ENCODE measurements around the gene VEGFB. TPM values are rescaled to one million over a fixed set of nuclear protein-coding genes. Genes with fewer than 3 reads are reported as not detected.

VEGFB gene
- total RNA-seq, 2 experiments from 2014 or later = 84.7 to 85.8 TPM

- Mint-ChIP-seq H3K9me3 (no peaks in the 10 kb centered on the region), H3K4me3 (peak overlapping the region; percentile 94), H3K36me3 (peaks cover 53% of the 10 kb centered on the region), H3K4me1 (peaks cover 46% of the 10 kb centered on the region), H3K27me3 (no peaks in the 10 kb centered on the region), H3K27ac (peak overlapping the region; percentile 98)
- peak; percentile 90 for DNase-seq
Measured at GRCh38 chr11:64207256-64208085, 26.9 kb upstream of the VEGFB start.

DNA sequence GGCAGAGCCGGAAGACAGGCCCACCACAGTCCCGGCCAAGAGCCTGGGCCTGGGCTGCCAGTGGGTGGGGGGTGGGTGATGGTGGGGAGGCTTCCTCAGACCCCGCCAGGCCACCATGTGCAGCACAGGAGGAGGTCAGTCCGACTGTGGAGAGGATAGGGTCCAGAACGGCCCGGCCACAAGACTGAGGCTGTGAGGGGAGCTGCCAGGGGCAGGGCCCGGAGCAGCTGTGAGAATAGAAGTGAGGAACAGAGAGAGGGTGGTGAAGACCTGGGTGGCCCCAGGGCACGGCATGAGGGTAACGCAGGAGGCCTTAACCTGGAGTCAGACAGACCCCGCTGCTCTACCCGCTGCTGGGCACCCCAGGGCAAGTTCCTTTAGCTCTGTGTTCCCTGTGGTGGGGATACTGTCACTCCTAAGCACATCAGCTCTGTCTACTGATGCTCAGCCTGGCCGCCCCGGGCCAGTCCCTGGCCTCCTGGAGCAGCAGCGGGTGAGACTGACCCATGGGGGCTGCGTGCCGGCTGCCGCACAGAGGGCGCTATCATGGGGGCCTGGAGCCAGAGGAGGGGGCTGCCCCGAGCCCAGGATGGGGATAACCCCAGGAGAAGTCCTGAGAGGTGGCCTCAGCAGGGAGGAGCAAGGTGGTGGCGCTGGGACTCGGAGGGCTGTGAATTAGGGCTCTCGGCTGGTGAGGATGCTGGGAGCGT, 26.1 kb upstream of the VEGFB start:
- no peak for DNase-seq
- H3K4me1 Mint-ChIP-seq = peaks cover 47% of the 10 kb centered on the region
- no peaks in the 10 kb centered on the region for H3K27me3 Mint-ChIP-seq
- peak overlapping the region; percentile 94 for H3K4me3 Mint-ChIP-seq
- peaks cover 57% of the 10 kb centered on the region for H3K36me3 Mint-ChIP-seq
- peak overlapping the region; percentile 98 for H3K27ac Mint-ChIP-seq
- H3K9me3 Mint-ChIP-seq = no peaks in the 10 kb centered on the region

- Mint-ChIP-seq H3K27ac (peak overlapping the region; percentile 98), H3K9me3 (no peaks in the 10 kb centered on the region), H3K27me3 (no peaks in the 10 kb centered on the region), H3K36me3 (peaks cover 57% of the 10 kb centered on the region), H3K4me3 (peak overlapping the region; percentile 94), H3K4me1 (peaks cover 46% of the 10 kb centered on the region)
- no peak for DNase-seq
Measured at GRCh38 chr11:64208796-64209562, 25.4 kb upstream of the VEGFB start.

DNA sequence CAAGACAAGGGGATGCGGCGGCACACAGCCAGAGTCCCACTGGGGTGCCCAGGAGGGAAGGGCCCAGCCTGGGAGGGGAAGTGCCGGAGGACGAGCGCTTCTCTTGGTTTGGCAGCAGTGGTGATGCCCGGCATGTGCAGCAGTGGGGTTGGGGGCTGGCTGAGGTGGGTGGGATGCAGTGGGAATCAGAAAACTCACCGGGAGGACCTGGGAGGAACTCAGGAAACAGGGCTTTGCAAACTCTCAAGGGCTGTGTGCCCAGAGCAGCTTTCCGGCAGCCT, 24.9 kb upstream of the VEGFB start:
- H3K27me3 Mint-ChIP-seq = no peaks in the 10 kb centered on the region

GRCh38 chr11:64210301-64211020, 23.9 kb upstream of the VEGFB start:
- no peak overlapping the region for H3K4me3 Mint-ChIP-seq
- H3K27ac Mint-ChIP-seq = peak overlapping the region; percentile 66
- peaks cover 58% of the 10 kb centered on the region for H3K36me3 Mint-ChIP-seq
- H3K27me3 Mint-ChIP-seq = no peaks in the 10 kb centered on the region
- no peaks in the 10 kb centered on the region for H3K9me3 Mint-ChIP-seq
- no peak for DNase-seq
- peaks cover 39% of the 10 kb centered on the region for H3K4me1 Mint-ChIP-seq

More for the DNA sequence above, 24.9 kb upstream of the VEGFB start:
- Mint-ChIP-seq H3K4me1 (peaks cover 41% of the 10 kb centered on the region), H3K9me3 (no peaks in the 10 kb centered on the region), H3K36me3 (peaks cover 55% of the 10 kb centered on the region), H3K4me3 (no peak overlapping the region), H3K27ac (peak overlapping the region; percentile 48)
- no peak for DNase-seq

DNA sequence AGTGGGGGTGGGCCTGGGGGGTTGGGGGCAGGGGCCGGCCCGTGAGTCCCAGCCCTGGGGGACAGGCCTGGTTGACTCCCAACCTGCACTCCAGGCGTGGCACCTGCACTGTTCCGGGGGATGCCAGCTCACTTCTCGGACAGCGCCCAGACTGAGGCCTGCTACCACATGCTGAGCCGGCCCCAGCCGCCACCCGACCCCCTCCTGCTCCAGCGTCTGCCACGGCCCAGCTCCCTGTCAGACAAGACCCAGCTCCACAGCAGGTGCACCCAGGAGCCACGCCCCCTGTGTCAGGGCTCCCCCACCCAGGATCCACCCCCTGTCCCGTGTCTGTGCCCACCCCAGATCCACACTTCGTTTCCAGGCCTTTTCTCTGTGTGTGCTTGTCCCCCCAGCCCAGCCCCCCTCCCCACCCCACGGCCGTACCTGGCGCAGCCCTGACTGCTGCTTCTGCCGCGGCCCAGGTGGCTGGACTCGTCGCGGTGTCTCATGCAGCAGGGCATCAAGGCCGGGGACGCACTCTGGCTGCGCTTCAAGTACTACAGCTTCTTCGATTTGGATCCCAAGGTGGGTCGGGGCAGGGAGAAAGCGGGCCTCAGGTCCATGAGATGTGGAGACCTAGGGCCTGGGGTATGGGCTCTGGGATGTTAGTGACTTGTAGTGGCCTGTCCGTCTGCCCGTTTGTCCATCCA, 23.1 kb upstream of the VEGFB start:
- H3K4me1 Mint-ChIP-seq = peaks cover 33% of the 10 kb centered on the region
- no peaks in the 10 kb centered on the region for H3K9me3 Mint-ChIP-seq
- H3K4me3 Mint-ChIP-seq = no peak overlapping the region
- no peaks in the 10 kb centered on the region for H3K27me3 Mint-ChIP-seq
- H3K36me3 Mint-ChIP-seq = peaks cover 51% of the 10 kb centered on the region
- no peak for DNase-seq
- H3K27ac Mint-ChIP-seq = no peak overlapping the region

DNA sequence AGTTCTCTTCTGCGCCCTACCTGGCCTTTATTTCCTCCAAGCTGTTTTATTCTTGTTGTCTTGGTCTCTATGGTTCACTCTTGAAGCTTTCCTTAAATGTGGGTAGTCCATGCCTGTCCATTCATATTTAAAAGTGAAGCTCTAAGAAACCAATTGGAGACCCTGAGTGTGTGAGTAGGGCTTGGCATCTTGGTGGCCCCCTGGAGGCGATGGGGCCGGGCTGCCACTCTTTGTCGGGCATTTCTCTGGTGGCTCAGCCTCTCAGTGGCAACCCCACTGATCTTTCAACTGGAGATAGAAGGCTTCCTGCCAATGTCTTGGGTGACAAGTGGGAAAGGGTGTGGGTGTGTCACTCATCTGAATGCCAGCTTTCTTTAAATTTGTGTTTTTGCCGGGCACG, 17.5 kb upstream of the VEGFB start:
- no peaks in the 10 kb centered on the region for H3K9me3 Mint-ChIP-seq
- DNase-seq = no peak
- peaks cover 38% of the 10 kb centered on the region for H3K36me3 Mint-ChIP-seq
- no peaks in the 10 kb centered on the region for H3K27me3 Mint-ChIP-seq
- peaks cover 21% of the 10 kb centered on the region for H3K4me1 Mint-ChIP-seq
- H3K4me3 Mint-ChIP-seq = no peak overlapping the region
- H3K27ac Mint-ChIP-seq = no peak overlapping the region

DNA sequence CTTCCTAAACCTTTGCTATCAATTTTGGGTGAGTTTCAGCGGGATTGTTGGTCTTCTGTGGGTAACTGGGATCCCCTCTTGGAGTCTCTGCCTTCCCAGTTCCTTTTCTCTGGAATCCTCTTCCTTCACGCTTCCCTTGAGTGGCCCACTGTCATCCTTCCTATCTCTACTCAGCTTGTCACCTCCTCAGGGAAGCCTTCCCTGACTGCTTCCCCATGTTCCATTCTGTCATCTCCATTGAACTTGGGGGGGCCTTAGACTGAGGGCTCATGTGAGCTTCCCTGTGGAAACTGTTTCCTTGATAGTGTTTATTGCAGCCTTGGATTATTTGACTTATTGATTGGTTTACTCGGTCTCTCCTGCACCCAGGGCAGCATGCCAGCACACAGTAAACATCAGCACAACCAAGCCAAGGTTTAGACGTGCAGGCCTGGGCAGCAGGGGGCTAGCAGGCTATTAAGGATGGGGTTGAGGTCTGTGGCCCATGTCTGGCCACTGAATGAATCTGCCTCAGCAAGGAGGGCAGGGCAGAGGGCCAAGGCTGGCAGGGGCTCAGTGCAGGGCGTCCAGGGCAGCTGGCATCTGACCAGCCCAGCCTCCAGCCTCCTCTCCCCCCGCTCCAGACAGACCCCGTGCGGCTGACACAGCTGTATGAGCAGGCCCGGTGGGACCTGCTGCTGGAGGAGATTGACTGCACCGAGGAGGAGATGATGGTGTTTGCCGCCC, 15.6 kb upstream of the VEGFB start:
- no peaks in the 10 kb centered on the region for H3K27me3 Mint-ChIP-seq
- no peak for DNase-seq
- peak overlapping the region; percentile 67 for H3K27ac Mint-ChIP-seq
- peaks cover 27% of the 10 kb centered on the region for H3K36me3 Mint-ChIP-seq
- H3K9me3 Mint-ChIP-seq = no peaks in the 10 kb centered on the region
- H3K4me3 Mint-ChIP-seq = no peak overlapping the region
- H3K4me1 Mint-ChIP-seq = peaks cover 12% of the 10 kb centered on the region

- H3K36me3 Mint-ChIP-seq = peaks cover 22% of the 10 kb centered on the region
- peaks cover 14% of the 10 kb centered on the region for H3K4me1 Mint-ChIP-seq
- H3K27me3 Mint-ChIP-seq = no peaks in the 10 kb centered on the region
Measured at GRCh38 chr11:64219354-64219684, 15.1 kb upstream of the VEGFB start.

GRCh38 chr11:64219755-64220154, 14.6 kb upstream of the VEGFB start:
- H3K9me3 Mint-ChIP-seq = no peaks in the 10 kb centered on the region
- H3K27me3 Mint-ChIP-seq = no peaks in the 10 kb centered on the region
- H3K4me1 Mint-ChIP-seq = peaks cover 15% of the 10 kb centered on the region
- H3K4me3 Mint-ChIP-seq = no peak overlapping the region
- peaks cover 22% of the 10 kb centered on the region for H3K36me3 Mint-ChIP-seq
- H3K27ac Mint-ChIP-seq = no peak overlapping the region
- no peak for DNase-seq

More at GRCh38 chr11:64219354-64219684, 15.1 kb upstream of the VEGFB start:
- DNase-seq = no peak
- H3K27ac Mint-ChIP-seq = no peak overlapping the region
- no peaks in the 10 kb centered on the region for H3K9me3 Mint-ChIP-seq
- H3K4me3 Mint-ChIP-seq = no peak overlapping the region

GRCh38 chr11:64220271-64220670, 14.1 kb upstream of the VEGFB start:
- H3K9me3 Mint-ChIP-seq = no peaks in the 10 kb centered on the region
- peaks cover 15% of the 10 kb centered on the region for H3K4me1 Mint-ChIP-seq
- H3K36me3 Mint-ChIP-seq = peaks cover 16% of the 10 kb centered on the region
- no peak for DNase-seq
- no peaks in the 10 kb centered on the region for H3K27me3 Mint-ChIP-seq
- H3K27ac Mint-ChIP-seq = no peak overlapping the region
- H3K4me3 Mint-ChIP-seq = no peak overlapping the region

GRCh38 chr11:64220798-64221197, 13.6 kb upstream of the VEGFB start:
- Mint-ChIP-seq H3K4me1 (peaks cover 15% of the 10 kb centered on the region), H3K36me3 (peaks cover 16% of the 10 kb centered on the region), H3K9me3 (no peaks in the 10 kb centered on the region), H3K27me3 (no peaks in the 10 kb centered on the region), H3K4me3 (no peak overlapping the region), H3K27ac (no peak overlapping the region)
- DNase-seq = no peak

DNA sequence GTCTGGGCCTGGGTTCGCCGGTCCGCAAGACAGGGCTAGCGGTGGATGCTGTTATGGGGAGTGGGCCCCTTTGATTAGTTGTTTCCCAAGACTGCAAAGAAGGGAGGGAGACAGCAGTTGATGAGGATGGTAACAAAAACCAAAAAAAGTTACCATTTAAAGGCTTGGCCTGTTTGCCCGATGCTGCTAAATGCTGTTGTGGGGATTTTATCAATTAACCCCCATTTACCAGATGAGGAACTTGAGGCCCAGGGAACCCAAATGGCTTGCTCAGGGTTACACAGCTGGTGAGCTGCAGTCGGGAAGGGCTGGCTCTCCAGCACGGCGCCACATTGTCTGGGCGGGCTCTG, 11.8 kb upstream of the VEGFB start:
- Mint-ChIP-seq H3K27me3 (no peaks in the 10 kb centered on the region), H3K4me1 (peaks cover 16% of the 10 kb centered on the region), H3K9me3 (no peaks in the 10 kb centered on the region), H3K36me3 (peaks cover 11% of the 10 kb centered on the region), H3K4me3 (no peak overlapping the region), H3K27ac (no peak overlapping the region)
- DNase-seq = no peak
